ENCODE results near the gene TSSK2.

TSSK2 gene

DNA sequence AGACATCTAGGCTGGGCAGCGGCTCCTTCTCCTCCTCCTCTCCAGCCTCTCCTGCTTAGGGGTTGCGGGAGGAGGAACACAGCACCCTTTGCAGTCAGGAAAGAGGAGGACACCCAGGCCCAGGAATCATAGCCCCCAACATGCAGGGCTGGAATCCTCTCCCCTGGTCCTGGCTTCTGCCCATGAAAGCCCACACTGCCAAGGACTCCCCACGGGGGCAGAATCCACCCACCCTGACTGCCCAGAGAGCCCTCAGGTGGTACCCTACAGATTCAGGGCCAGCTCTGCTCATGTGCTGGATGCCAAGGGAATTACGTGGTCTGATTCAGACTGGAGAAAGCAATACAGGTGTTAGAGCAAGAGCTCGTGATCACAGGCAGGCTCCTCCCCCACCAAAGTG is 8.9 kb downstream of the TSSK2 start:
- Histone ChIP-seq H4K8ac (ENCODE audit: low read depth, low read length) (no peak overlapping the region), H3K4me3 (ENCODE audit: low read length in 2 of 2) (no peak overlapping the region), H3K18ac (ENCODE audit: low read length) (no peak overlapping the region), H2AK5ac (ENCODE audit: low read depth, low read length) (no peak overlapping the region), H3K4ac (ENCODE audit: low read length) (no peak overlapping the region), H3K14ac (ENCODE audit: low read length) (no peak overlapping the region), H2BK15ac (ENCODE audit: low read length) (no peak overlapping the region), H2AFZ (ENCODE audit: low read length) (no peak overlapping the region), H3K23ac (ENCODE audit: low read depth, low read length, poor library complexity) (no peak overlapping the region), H3K9me3 (replicated peaks in 1 of 2; ENCODE audit: control insufficient read depth in 2 of 2, insufficient read depth in 1 of 2, low read depth in 1 of 2, low read length in 2 of 2) (peaks cover 0 to 2% of the 10 kb centered on the region in 2 donors), H3K4me1 (ENCODE audit: control insufficient read depth in 2 of 2, insufficient read depth in 1 of 2, low read depth in 1 of 2, low read length in 2 of 2) (peaks cover 3 to 4% of the 10 kb centered on the region in 2 donors), H2BK120ac (ENCODE audit: low read depth, low read length) (no peak overlapping the region), H3K27ac (replicated peaks; ENCODE audit: low read length) (no peak overlapping the region), H4K91ac (ENCODE audit: low read depth, low read length, poor library complexity) (no peak overlapping the region), H3K9ac (ENCODE audit: low read depth, low read length, poor library complexity) (peak overlapping the region; percentile 40), H3K4me2 (ENCODE audit: insufficient read depth, low read length, poor library complexity, severe bottlenecking) (no peak overlapping the region), H2BK5ac (ENCODE audit: low read length) (no peak overlapping the region), H3K79me1 (ENCODE audit: low read depth, low read length) (peaks cover 3% of the 10 kb centered on the region), H3K36me3 (replicated peaks in 1 of 2; ENCODE audit: control insufficient read depth in 2 of 2, insufficient read depth in 2 of 2, low read length in 2 of 2) (peaks cover 63 to 76% of the 10 kb centered on the region in 2 donors), H2BK12ac (ENCODE audit: low read length) (no peak overlapping the region), H3K27me3 (ENCODE audit: control insufficient read depth in 3 of 3, insufficient read depth in 3 of 3, low read depth in 1 of 3, low read length in 3 of 3) (no peaks in the 10 kb centered on the region)
- no CpG with 5 or more reads among the region's 5 CpGs for WGBS, 2 donors (ENCODE audit: extremely low coverage in 2 of 2, insufficient read length in 2 of 2, insufficient replicate concordance in 1 of 2)
- DNase-seq (ENCODE audit: low spot score): no peak

DNA sequence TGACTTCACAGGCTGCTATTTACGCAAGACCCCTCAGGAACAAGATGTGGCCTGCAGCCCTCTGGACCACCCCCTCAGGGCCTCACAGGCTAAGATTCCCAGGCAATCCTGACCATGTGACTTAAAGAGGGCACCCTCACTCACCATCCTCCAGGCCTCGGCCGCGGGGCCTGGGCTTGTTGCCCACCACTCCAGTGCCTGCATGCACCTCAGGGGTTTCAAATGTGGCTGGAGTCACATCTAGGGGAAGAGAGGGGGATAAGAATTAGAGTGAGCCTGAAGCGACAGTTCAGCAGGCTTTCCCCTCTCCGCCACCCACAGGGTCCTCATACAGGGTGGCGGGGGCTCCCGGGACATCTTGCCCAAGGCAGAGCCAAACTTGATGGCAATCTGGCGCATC is 11.3 kb downstream of the TSSK2 start:
- peaks cover 0 to 2% of the 10 kb centered on the region in 2 donors for H3K9me3 ChIP-seq (replicated peaks in 1 of 2; ENCODE audit: control insufficient read depth in 2 of 2, insufficient read depth in 1 of 2, low read depth in 1 of 2, low read length in 2 of 2)
- DNase-seq (ENCODE audit: low spot score): no peak
- peak overlapping the region in 1 of 2 donors; percentile 29 for H3K4me3 ChIP-seq (ENCODE audit: low read length in 2 of 2)
- peaks cover 45 to 54% of the 10 kb centered on the region in 2 donors for H3K36me3 ChIP-seq (replicated peaks in 1 of 2; ENCODE audit: control insufficient read depth in 2 of 2, insufficient read depth in 2 of 2, low read length in 2 of 2)
- peak overlapping the region; percentile 27 for H2AK5ac ChIP-seq (ENCODE audit: low read depth, low read length)
- no peak overlapping the region for H2BK15ac ChIP-seq (ENCODE audit: low read length)
- H4K8ac ChIP-seq (ENCODE audit: low read depth, low read length): no peak overlapping the region
- no peak overlapping the region for H3K4me2 ChIP-seq (ENCODE audit: insufficient read depth, low read length, poor library complexity, severe bottlenecking)
- no peak overlapping the region for H2AFZ ChIP-seq (ENCODE audit: low read length)
- peaks cover 3 to 4% of the 10 kb centered on the region in 2 donors for H3K4me1 ChIP-seq (ENCODE audit: control insufficient read depth in 2 of 2, insufficient read depth in 1 of 2, low read depth in 1 of 2, low read length in 2 of 2)
- no peak overlapping the region for H3K4ac ChIP-seq (ENCODE audit: low read length)
- H3K18ac ChIP-seq (ENCODE audit: low read length): no peak overlapping the region
- peaks cover 3% of the 10 kb centered on the region for H3K79me1 ChIP-seq (ENCODE audit: low read depth, low read length)
- H2BK12ac ChIP-seq (ENCODE audit: low read length): no peak overlapping the region
- H3K27ac ChIP-seq (replicated peaks; ENCODE audit: low read length): no peak overlapping the region
- H2BK5ac ChIP-seq (ENCODE audit: low read length): no peak overlapping the region
- no peak overlapping the region for H2BK120ac ChIP-seq (ENCODE audit: low read depth, low read length)
- peaks cover 0 to 17% (median 14%) of the 10 kb centered on the region in 3 experiments for H3K27me3 ChIP-seq (ENCODE audit: control insufficient read depth in 3 of 3, insufficient read depth in 3 of 3, low read depth in 1 of 3, low read length in 3 of 3)
- H4K91ac ChIP-seq (ENCODE audit: low read depth, low read length, poor library complexity): no peak overlapping the region
- no peak overlapping the region for H3K9ac ChIP-seq (ENCODE audit: low read depth, low read length, poor library complexity)
- H3K23ac ChIP-seq (ENCODE audit: low read depth, low read length, poor library complexity): no peak overlapping the region
- no peak overlapping the region for H3K14ac ChIP-seq (ENCODE audit: low read length)
- WGBS, 2 donors (ENCODE audit: extremely low coverage in 2 of 2, insufficient read length in 2 of 2, insufficient replicate concordance in 1 of 2): no CpG with 5 or more reads among the region's 9 CpGs

DNA sequence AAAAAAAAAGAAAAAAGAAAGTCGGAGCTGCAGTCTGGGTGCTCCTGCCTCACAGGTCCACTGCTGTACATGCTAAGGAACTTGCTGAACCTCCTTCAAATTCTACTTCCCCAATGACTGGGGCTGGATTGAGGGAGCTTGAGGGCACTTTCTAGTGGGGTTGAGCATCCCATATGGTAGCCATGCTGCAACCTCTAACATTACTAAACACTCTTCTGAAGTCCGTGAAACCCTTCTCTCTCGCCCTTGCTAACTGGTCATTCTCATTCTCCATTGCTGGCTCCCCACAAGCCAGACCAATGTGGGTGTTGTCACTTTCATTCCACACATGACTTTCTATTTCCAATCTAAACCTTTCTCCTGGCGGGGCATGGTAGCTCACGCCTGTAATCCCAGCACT is 12.1 kb downstream of the TSSK2 start:
- Histone ChIP-seq H3K18ac (ENCODE audit: low read length) (no peak overlapping the region), H3K4me3 (ENCODE audit: low read length in 2 of 2) (peak overlapping the region in 1 of 2 donors; percentile 73), H4K8ac (ENCODE audit: low read depth, low read length) (no peak overlapping the region), H3K9ac (ENCODE audit: low read depth, low read length, poor library complexity) (no peak overlapping the region), H4K91ac (ENCODE audit: low read depth, low read length, poor library complexity) (no peak overlapping the region), H3K27me3 (ENCODE audit: control insufficient read depth in 3 of 3, insufficient read depth in 3 of 3, low read depth in 1 of 3, low read length in 3 of 3) (peaks cover 2 to 26% (median 22%) of the 10 kb centered on the region in 3 experiments), H3K4me1 (ENCODE audit: control insufficient read depth in 2 of 2, insufficient read depth in 1 of 2, low read depth in 1 of 2, low read length in 2 of 2) (peaks cover 3 to 4% of the 10 kb centered on the region in 2 donors), H2BK12ac (ENCODE audit: low read length) (no peak overlapping the region), H3K27ac (replicated peaks; ENCODE audit: low read length) (no peak overlapping the region), H3K14ac (ENCODE audit: low read length) (no peak overlapping the region), H2AK5ac (ENCODE audit: low read depth, low read length) (no peak overlapping the region), H2BK15ac (ENCODE audit: low read length) (no peak overlapping the region), H3K4me2 (ENCODE audit: insufficient read depth, low read length, poor library complexity, severe bottlenecking) (no peak overlapping the region), H3K36me3 (replicated peaks in 1 of 2; ENCODE audit: control insufficient read depth in 2 of 2, insufficient read depth in 2 of 2, low read length in 2 of 2) (peaks cover 38 to 46% of the 10 kb centered on the region in 2 donors), H3K23ac (ENCODE audit: low read depth, low read length, poor library complexity) (no peak overlapping the region), H3K79me1 (ENCODE audit: low read depth, low read length) (peaks cover 3% of the 10 kb centered on the region), H3K9me3 (replicated peaks in 1 of 2; ENCODE audit: control insufficient read depth in 2 of 2, insufficient read depth in 1 of 2, low read depth in 1 of 2, low read length in 2 of 2) (peaks cover 0 to 2% of the 10 kb centered on the region in 2 donors), H2BK5ac (ENCODE audit: low read length) (no peak overlapping the region), H3K4ac (ENCODE audit: low read length) (no peak overlapping the region), H2BK120ac (ENCODE audit: low read depth, low read length) (no peak overlapping the region), H2AFZ (ENCODE audit: low read length) (no peak overlapping the region)
- no CpG with 5 or more reads among the region's 5 CpGs for WGBS, 2 donors (ENCODE audit: extremely low coverage in 2 of 2, insufficient read length in 2 of 2, insufficient replicate concordance in 1 of 2)
- no peak for DNase-seq (ENCODE audit: low spot score)

DNA sequence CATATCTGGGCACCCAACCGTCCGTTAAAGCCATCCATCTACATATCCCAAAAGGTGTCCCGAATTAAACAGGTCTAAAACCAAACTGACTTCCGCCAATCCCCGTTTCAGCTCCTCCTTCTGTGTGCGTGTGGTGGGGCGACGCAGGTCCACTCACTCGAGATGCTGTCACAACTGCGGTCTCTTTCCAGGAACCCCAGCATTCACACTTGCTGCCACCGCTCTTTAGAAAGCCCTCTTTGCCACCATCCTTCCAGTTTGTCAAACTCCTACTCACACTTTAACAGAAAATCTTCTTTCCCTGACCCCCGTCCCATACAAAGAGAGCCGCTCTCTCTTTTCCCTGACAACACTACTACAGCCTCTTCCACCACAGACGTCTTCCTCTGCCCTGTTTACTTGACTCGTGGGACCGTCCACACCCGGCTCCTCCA is 12.9 kb downstream of the TSSK2 start:
- Histone ChIP-seq H3K4ac (ENCODE audit: low read length) (no peak overlapping the region), H2BK5ac (ENCODE audit: low read length) (no peak overlapping the region)

More for the DNA sequence above, 12.9 kb downstream of the TSSK2 start:
- Histone ChIP-seq H3K4me2 (ENCODE audit: insufficient read depth, low read length, poor library complexity, severe bottlenecking) (peak overlapping the region; percentile 80), H3K4me3 (ENCODE audit: low read length in 2 of 2) (peak overlapping the region; percentile 73 to 97), H2BK120ac (ENCODE audit: low read depth, low read length) (no peak overlapping the region), H2AK5ac (ENCODE audit: low read depth, low read length) (peak overlapping the region; percentile 73), H3K18ac (ENCODE audit: low read length) (peak overlapping the region; percentile 96), H3K4me1 (ENCODE audit: control insufficient read depth in 2 of 2, insufficient read depth in 1 of 2, low read depth in 1 of 2, low read length in 2 of 2) (peaks cover 3 to 4% of the 10 kb centered on the region in 2 donors), H2BK15ac (ENCODE audit: low read length) (no peak overlapping the region), H3K9me3 (replicated peaks in 1 of 2; ENCODE audit: control insufficient read depth in 2 of 2, insufficient read depth in 1 of 2, low read depth in 1 of 2, low read length in 2 of 2) (peaks cover 0 to 2% of the 10 kb centered on the region in 2 donors), H3K9ac (ENCODE audit: low read depth, low read length, poor library complexity) (peak overlapping the region; percentile 98), H4K91ac (ENCODE audit: low read depth, low read length, poor library complexity) (no peak overlapping the region), H3K27ac (replicated peaks; ENCODE audit: low read length) (no peak overlapping the region), H3K79me1 (ENCODE audit: low read depth, low read length) (peaks cover 3% of the 10 kb centered on the region), H2BK12ac (ENCODE audit: low read length) (no peak overlapping the region), H4K8ac (ENCODE audit: low read depth, low read length) (peak overlapping the region; percentile 70), H3K36me3 (replicated peaks in 1 of 2; ENCODE audit: control insufficient read depth in 2 of 2, insufficient read depth in 2 of 2, low read length in 2 of 2) (peaks cover 31 to 38% of the 10 kb centered on the region in 2 donors), H3K14ac (ENCODE audit: low read length) (no peak overlapping the region), H2AFZ (ENCODE audit: low read length) (peak overlapping the region; percentile 85), H3K27me3 (ENCODE audit: control insufficient read depth in 3 of 3, insufficient read depth in 3 of 3, low read depth in 1 of 3, low read length in 3 of 3) (peaks cover 9 to 33% (median 30%) of the 10 kb centered on the region in 3 experiments), H3K23ac (ENCODE audit: low read depth, low read length, poor library complexity) (peak overlapping the region; percentile 99)
- no CpG with 5 or more reads among the region's 17 CpGs for WGBS, 2 donors (ENCODE audit: extremely low coverage in 2 of 2, insufficient read length in 2 of 2, insufficient replicate concordance in 1 of 2)
- no peak for DNase-seq (ENCODE audit: low spot score)

All from neuronal stem cell (in vitro differentiated cells).